HL-60 (cell line): ENCODE results near the gene TBL1X.

Source experiments
- CTCF ChIP-seq: IDR thresholded peaks from one replicate; pipeline ENCODE4 v1.5.1; 2011; ENCODE audit warnings: low read length, control low read depth, inconsistent platforms; ENCODE audit not compliant: insufficient read depth
- POLR2AphosphoS5 ChIP-seq: IDR thresholded peaks from 2 replicates; pipeline ENCODE4 v1.6.1; 2012; ENCODE audit warnings: low read depth
- REST ChIP-seq: IDR thresholded peaks from 2 replicates; pipeline ENCODE4 v1.6.1; 2012; ENCODE audit warnings: low read depth; ENCODE audit not compliant: insufficient replicate concordance

GRCh38 chrX:9461087-9461486 is 3.8 kb upstream of the TBL1X start:
- TF ChIP-seq CTCF (no peak), REST (no peak), POLR2AphosphoS5 (no peak)
